Stimulated activated CD8-positive, alpha-beta memory T cell treated with anti-CD3 and anti-CD28 coated beads, Interleukin-12 subunit alpha, Interleukin-12 subunit beta, amount 100 ng/mL, for 24 hours (primary cell): ENCODE measurements around the gene DSCAML1.

ENCODE experiments used
- DNase-seq: peaks from one replicate; pipeline ENCODE4 v3.0.0-alpha.2; 2020; ENCODE audit errors: extremely low read depth

The DSCAML1 gene

DNA sequence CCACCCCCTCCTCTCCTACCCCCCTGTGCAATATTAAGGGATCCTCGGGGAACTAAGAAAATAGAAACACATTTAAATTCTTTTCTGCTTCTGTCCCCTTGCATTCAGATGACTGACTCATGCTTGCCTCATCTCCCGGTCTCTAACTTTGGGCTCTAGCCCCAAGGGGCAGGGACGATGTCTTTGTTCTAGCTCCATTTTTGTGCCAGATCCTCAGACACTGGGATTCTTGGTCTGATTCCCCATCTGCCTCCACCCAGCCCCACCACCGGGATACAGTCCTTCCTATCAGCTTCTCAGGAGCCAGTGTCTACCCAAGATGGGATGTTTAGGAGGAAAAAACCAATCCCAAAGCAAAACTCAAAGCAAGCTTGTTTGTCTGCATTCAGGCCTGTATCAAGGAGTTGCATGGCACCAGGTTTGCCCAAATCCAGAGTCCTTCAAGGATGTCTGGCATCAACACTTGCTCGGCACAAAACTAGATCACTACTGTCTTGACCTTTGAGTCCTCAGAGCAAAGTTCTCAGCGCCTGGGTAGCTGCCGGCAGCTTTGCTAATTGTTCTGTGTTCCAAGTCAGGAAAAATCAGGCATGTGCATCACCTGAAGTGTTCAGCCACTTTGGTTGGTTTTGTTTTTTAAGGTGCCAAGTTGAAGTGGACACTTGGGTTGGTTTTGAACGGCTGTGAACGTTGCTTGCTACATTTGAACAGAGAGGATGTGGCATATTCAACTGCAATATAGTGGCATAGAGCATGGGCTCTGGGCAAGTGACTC lies 212.8 kb downstream of the DSCAML1 start:
- no peak for DNase-seq

DNA sequence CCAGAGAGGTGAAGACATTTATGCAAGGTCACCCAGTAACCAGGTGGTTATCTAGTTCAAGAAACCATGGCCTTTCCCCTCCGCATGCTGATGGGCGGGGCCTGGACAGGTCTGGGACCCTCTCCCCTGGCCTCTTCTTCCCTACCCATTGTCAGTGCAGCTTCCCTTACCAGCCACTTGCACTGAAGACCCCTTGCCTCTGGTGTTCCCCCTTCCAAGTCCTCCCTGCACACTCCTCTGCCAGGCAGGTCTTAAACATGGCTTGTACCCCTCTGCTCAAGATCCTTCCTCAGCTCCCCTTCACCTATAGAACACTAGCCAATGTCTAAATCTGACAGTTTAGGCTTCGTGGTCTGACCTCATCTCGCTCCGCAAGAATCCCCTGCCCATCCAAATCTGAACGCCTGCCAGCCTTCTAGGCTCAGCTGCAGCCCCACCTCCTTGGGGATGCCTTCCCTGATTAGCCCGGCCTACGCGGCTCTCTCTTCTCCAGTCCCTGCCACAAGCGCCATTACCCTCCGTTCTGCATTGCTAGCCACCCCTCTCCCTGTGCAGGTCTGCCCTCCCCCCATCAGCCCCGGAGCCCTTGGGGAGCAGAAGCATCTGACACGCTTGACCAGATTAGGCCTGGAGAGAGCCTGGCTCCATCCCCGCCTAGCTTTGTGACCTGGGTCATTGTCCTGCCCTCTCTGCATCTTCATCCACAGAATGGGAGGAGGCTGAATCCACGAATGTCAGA lies 213.8 kb downstream of the DSCAML1 start:
- no peak for DNase-seq

DNA sequence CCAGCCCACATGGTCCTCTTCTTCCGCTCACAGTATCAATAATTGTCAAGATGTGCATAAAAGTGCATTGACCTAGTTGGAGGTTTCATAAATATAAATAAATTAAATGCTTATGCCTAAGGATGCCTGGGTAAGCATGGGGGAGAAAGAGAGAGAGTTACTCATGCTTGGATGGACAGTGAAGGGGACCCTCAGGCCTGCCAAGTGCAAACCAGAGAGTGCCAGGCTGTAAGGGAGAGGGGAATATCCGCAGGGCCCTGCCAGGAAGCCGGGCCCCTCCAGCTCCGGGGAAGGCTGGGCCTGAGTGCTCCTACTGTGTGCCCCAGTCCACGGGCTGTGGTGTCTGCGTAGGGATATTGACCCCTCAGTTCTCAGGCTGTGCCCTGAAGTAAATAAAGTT lies 214.6 kb downstream of the DSCAML1 start:
- DNase-seq = no peak

DNA sequence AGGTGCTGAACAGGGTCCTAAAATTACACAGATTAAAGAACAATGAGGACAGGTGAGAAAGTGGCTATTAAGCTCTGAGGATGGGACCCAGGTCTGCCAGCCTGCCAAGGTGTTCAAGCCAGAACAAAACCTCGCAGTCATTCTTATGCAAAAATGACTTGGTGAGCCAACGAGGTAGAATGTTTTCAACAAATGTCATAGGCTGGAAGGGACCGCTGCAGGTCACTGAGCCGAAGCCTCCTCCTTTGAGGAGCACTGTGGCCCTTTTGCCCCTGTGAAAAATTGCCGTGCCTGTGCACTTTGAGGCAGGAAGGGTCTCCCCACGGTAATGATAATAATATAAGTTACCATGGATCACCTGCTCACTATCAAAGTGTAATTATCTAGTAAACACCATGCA lies 216.2 kb downstream of the DSCAML1 start:
- DNase-seq = no peak

GRCh38 chr11:117579161-117579560 lies 217.9 kb downstream of the DSCAML1 start:
- no peak for DNase-seq

- DNase-seq = no peak
These were observed 221.2 kb downstream of the DSCAML1 start for GRCh38 chr11:117575856-117576255.

DNA sequence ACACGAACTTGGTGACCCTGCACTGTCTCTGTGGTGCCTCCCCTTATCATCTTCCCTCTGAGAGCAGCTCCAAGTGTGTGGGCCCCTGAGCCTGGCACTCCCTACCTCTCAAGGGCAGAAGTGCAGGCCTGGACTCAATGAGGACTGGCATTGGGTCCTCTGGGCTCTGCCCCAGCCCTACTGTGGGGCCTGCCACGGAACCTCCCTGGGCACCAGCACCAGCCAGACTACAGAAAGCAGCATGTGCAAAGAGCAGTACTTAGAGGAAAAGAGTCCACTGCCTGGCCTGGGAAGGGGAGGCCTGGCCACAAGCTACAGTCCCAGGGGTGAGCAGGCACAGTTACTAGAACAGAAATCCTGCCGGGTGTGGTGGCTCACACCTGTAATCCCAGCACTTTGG lies 222.5 kb downstream of the DSCAML1 start:
- DNase-seq = no peak

DNA sequence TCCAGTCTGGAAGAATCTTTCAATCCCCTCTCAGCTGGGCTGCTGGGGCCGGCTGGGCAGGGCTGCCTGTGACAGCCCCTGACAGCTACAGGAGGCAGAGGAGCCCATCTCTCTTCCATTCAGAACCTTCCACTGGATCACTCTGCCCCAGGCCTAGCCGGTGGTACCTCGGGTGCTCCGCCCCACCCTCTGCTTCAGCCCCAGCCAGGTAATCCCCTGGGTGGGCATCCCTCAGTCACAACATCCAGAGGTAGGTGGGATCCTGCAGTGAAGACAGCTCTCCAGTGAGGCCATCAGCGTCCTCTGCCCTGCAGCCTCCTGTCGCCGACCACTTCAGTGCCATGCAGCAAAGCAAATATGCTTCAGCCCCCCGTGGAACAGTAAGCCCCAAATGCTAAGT lies 223.7 kb downstream of the DSCAML1 start:
- no peak for DNase-seq

GRCh38 chr11:117572671-117573070 lies 224.3 kb downstream of the DSCAML1 start:
- no peak for DNase-seq

DNA sequence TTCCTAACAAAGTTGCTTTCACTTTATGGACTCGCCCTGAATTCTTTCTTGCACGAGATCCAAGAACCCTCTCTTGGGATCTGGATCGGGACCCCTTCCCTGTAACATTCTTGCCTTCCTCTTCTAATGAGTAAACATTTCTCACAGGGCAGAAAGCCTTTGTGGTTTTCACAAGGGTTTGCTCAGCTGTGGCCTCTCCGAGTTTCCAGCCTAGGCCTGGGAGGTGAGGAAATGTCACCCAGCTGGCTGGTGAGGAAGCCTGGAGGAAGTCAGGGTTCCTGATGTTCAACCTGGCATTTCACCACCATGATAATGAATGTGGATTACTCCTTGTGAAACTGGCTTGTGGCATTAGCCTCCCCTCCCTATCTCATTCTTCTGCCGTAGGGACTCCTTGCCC lies 224.9 kb downstream of the DSCAML1 start:
- DNase-seq = no peak

- no peak for DNase-seq
These were observed 226.3 kb downstream of the DSCAML1 start for GRCh38 chr11:117570701-117571100.

DNA sequence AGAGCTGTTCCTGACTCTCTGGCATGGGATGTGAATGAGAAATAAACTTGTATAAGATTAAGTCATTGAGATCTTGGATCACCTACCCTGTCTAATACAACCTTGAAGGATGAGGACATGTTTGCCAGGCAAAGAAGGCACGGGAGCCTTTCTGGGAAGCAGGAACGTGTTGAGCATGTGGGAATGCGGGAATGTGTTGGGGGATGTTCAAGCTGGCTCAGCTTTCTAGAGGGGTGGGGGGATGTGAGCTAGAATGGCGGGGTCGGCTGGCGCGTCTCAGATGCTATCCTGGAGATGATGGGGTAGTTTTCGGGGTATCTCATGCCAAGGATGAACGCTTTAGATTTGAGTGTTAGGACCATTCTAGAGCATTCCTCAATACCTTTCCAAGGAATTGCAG lies 227.1 kb downstream of the DSCAML1 start:
- no peak for DNase-seq

GRCh38 chr11:117565709-117566108 lies 231.3 kb downstream of the DSCAML1 start:
- no peak for DNase-seq

DNA sequence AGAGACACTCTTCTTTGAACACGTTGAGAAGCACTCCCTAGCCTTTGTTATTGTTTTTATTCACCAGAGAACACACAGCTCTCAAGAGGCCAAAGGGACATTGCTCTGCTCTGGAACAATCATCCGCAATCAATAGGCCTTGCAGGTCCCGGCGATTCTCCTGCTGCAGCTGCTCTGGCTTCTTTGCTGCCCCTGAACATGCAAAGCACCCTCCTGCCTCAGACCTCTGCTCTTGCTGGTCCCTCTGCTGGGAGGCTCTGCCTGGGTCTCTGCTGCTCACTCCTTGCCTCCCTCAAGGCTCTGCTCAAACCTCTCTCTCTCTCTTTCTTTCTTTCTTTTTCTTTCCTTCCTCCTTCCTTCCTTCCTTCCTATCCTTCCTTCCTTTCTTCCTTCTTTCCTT lies 232.7 kb downstream of the DSCAML1 start:
- no peak for DNase-seq

- DNase-seq = no peak
These were observed 233.5 kb downstream of the DSCAML1 start for GRCh38 chr11:117563556-117563955.

DNA sequence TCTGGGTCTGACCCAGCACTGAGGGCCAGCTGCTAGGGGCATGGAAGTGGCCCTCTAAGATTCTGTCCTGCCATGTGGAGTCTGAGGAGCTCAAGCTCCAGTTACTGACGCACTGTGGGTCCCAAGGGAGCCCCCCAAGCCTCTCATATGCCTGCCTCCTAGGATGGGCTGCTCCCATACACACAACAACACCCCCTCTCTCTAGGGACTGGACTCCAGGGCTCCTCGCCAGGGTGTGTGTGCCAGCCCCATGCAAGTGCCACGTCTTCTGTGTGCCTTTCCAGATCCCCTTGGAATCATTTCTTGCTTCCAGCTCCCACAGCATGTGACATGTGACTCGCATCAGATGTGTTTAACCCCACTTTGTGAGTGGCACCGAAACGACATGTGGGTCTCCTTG lies 234.9 kb downstream of the DSCAML1 start:
- no peak for DNase-seq

DNA sequence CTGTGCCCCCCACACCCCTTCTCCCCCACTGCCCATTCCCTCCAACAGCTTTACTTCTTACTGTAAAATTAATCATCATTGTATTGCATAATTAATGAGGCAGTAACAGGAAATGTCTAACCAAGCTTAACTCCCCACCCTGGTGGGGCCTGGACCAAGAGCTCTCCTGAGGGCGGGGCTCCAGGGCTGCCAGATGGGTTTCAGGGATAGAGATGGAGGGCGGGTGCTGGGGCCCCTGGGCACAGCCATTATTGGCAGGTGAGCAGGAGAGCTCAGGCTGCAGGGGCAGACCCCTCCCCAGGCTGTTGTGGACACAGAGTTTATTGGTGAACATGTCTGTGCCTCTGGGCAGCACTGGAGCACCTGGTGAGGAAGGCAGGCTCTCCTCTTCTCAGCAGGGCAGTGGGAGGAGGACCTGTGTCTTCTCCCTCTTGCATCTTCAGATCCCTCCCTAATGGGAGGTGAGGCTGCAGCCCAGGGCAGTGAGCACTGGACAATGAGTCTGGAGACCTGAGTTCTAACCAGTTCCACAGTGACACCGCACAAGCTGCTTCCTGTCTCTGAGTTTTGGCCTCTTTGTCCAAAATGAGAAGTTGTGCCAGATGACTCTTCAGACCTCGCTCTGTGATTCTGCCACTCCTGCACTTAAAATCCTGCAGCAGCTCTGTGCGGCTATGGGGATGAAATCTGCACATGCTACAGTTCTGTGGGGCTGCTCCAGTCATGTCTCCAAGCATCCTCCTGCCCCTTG lies 236.1 kb downstream of the DSCAML1 start:
- no peak for DNase-seq

DNA sequence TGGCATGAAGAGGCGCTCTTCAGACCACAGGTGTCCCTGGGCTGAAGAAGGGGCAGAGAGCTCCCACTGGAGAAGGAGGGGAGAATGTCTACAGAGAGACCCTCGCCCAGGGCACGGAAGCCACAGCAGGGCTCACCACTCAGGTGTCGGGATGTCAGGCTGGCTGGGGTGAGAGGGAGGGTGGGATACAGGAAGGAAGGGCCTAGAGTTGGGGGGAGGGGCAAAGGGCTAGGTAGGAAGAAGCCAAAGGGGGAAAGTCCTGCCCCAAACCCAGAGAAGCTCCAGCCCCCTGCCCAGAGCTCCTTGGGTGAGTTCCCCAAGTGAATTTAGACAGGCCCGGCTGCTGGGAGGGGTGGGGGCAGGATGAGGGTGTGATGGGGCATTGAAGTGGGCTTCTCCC lies 237.3 kb downstream of the DSCAML1 start:
- no peak for DNase-seq

DNA sequence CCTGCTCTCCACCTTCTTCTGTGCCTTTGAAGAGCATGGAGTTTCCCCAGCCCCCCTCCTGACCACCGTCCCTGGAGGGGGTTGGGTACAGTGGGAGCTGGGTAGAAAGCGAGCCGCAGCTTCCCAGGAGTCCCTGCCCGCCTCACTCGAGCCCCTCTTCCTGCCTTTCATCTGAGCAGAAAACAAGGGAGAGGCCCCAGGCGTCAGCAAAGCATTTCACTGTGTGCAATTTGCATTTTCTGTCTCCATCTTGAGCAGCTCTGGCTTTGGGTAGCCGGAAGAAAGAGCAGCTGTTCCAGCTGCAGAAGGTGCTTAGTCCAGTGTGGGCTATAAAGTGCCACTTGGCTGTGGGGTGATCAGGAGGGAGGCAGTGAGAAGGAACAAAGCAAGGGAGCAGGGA lies 239.7 kb downstream of the DSCAML1 start:
- DNase-seq = no peak

DNA sequence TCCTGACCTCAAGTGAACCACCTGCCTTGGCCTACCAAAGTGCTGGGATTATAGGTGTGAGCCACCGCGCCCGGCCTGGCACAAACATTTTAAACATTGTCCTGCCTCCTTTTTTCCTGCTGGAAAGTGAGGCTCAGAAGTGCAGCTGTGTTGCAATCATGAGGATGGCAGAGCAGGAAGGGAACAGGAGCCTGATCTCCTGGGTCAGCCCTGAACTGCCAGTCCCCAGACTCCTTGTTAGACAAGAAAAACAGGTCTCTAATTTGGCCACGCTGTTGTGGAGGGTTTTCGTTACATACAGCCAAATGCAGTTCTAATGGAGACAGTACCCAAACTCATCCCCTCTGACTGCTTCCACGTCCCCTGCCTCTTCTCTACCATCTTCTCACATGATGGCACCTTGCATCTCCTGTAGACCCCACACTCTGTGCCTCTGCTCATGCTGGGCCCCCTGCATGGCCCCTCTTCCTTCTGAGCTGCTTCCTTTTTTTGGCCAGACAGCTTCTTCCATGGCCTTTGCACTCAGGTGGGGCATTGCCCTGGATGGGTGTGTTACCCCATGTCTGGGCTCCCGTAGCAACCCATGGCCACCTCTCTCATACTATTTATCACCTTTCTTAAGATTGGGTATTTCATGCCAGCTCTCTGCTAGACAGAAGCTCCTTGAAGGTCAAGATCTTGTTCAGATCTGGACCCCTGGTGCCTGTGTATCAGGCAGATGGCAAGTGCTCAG lies 242.2 kb downstream of the DSCAML1 start:
- no peak for DNase-seq

DNA sequence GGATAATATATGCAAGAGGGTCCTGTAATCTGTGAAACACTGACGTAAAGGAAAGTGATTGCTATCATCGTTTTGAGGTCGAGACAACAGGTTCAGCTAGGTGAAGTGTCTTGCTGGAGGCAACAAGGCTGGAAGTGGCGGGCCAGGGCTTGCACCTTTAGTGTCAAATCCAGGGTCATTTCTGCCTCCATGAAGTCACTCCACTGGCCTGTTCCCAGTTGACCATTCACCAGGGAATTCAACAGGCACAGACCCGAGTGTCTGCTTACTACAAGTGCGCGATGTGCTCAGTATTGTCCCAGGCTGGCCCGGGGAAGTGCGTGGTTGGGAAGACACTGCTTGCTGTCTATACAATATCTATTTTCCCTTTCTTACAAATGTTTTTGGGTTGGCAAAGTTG lies 244.4 kb downstream of the DSCAML1 start:
- DNase-seq = no peak

- DNase-seq = no peak
These were observed 245.2 kb downstream of the DSCAML1 start for GRCh38 chr11:117551761-117552343.
